K562 treated with DMSO at 1 percent for 4 hours (cell line): Measurements from ENCODE around the gene CNTLN. TPM values are rescaled to one million over a fixed set of nuclear protein-coding genes. Genes with fewer than 3 reads are reported as not detected.

Source experiments
- total RNA-seq: library from RNA; unstranded; fragments of 300-600 nt; gene quantifications from 2 replicates; pipeline ENCODE4 v1.2.3, GENCODE V29; 2022; ENCODE audit not compliant: insufficient read depth

CNTLN gene, protein sequence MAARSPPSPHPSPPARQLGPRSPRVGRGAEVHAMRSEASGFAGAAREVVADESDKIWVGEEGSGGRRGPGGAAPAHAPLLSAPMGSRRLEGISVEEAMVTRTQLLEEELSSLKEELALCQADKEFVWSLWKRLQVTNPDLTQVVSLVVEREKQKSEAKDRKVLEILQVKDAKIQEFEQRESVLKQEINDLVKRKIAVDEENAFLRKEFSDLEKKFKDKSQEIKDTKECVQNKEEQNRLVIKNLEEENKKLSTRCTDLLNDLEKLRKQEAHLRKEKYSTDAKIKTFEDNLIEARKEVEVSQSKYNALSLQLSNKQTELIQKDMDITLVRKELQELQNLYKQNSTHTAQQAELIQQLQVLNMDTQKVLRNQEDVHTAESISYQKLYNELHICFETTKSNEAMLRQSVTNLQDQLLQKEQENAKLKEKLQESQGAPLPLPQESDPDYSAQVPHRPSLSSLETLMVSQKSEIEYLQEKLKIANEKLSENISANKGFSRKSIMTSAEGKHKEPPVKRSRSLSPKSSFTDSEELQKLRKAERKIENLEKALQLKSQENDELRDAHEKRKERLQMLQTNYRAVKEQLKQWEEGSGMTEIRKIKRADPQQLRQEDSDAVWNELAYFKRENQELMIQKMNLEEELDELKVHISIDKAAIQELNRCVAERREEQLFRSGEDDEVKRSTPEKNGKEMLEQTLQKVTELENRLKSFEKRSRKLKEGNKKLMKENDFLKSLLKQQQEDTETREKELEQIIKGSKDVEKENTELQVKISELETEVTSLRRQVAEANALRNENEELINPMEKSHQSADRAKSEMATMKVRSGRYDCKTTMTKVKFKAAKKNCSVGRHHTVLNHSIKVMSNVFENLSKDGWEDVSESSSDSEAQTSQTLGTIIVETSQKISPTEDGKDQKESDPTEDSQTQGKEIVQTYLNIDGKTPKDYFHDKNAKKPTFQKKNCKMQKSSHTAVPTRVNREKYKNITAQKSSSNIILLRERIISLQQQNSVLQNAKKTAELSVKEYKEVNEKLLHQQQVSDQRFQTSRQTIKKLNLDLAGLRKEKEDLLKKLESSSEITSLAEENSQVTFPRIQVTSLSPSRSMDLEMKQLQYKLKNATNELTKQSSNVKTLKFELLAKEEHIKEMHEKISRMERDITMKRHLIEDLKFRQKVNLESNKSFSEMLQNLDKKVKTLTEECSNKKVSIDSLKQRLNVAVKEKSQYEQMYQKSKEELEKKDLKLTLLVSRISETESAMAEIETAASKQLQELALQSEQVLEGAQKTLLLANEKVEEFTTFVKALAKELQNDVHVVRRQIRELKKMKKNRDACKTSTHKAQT (N-terminal part only)
- not detected in 2 replicates for total RNA-seq

GRCh38 chr9:17134396-17135294 lies at the start of gene CNTLN:
Gene CNTLN (plus strand): TSS chr9:17135040. CDS start chr9:17135066, 26 bp downstream.

